ENCODE results near the gene GPRC5C.

The GPRC5C gene

GRCh38 chr17:74435775-74436359 is 4.0 kb downstream of the GPRC5C start:
- DNase-seq, result no peak

- DNase-seq, result no peak
These were observed 5.8 kb downstream of the GPRC5C start for GRCh38 chr17:74437702-74438101.

GRCh38 chr17:74439691-74440567 is 8.0 kb downstream of the GPRC5C start:
- no peak for DNase-seq

- no peak for DNase-seq
These were observed 9.6 kb downstream of the GPRC5C start for GRCh38 chr17:74441537-74441936.

GRCh38 chr17:74442291-74442669 is 10.4 kb downstream of the GPRC5C start:
- no peak for DNase-seq

GRCh38 chr17:74442670-74443515 is 11.0 kb downstream of the GPRC5C start:
- DNase-seq, result no peak

- DNase-seq, result no peak
These were observed 11.8 kb downstream of the GPRC5C start for GRCh38 chr17:74443516-74444296.

GRCh38 chr17:74444406-74444805 is 12.5 kb downstream of the GPRC5C start:
- no peak for DNase-seq

- no peak for DNase-seq
These were observed 13.3 kb downstream of the GPRC5C start for GRCh38 chr17:74445158-74445557.

- DNase-seq, result no peak
These were observed 14.9 kb downstream of the GPRC5C start for GRCh38 chr17:74446551-74447500.

GRCh38 chr17:74447628-74448159 is 15.8 kb downstream of the GPRC5C start:
- DNase-seq, result no peak

- DNase-seq, result no peak
These were observed 16.9 kb downstream of the GPRC5C start for GRCh38 chr17:74448756-74449155.

GRCh38 chr17:74449306-74449705 is 17.4 kb downstream of the GPRC5C start:
- no peak for DNase-seq

GRCh38 chr17:74449773-74450172 is 17.9 kb downstream of the GPRC5C start:
- DNase-seq, result no peak

- DNase-seq, result no peak
These were observed 18.3 kb downstream of the GPRC5C start for GRCh38 chr17:74450231-74450630.

- no peak for DNase-seq
These were observed 19.1 kb downstream of the GPRC5C start for GRCh38 chr17:74450925-74451403.

- DNase-seq, result no peak
These were observed 19.7 kb downstream of the GPRC5C start for GRCh38 chr17:74451557-74451956.

- DNase-seq, result no peak
These were observed 20.3 kb downstream of the GPRC5C start for GRCh38 chr17:74452033-74452840.

GRCh38 chr17:74452841-74453661 is 21.2 kb downstream of the GPRC5C start:
- no peak for DNase-seq
